Motor neuron (in vitro differentiated cells): Measurements from ENCODE around the gene TRIO. TPM values are rescaled to one million over a fixed set of nuclear protein-coding genes. Genes with fewer than 3 reads are reported as not detected.

Source experiments
- ATAC-seq, 8 experiments: fragments of 200-7000 bp; cut with Tn5 transposase; replicated peaks in 6 of 8; 2 replicates each; pipeline ENCODE4 v1.8.0; 2021; ENCODE audit warnings: mild to moderate bottlenecking in 8 of 8, moderate library complexity in 8 of 8
- H3K27ac ChIP-seq, 2 donors: fragments of 250-450 bp; sonication (Bioruptor Pico); 2 replicates each; pipeline ENCODE4 v1.9.0; 2021; ENCODE audit warnings: antibody characterized with exemption in 2 of 2, mild to moderate bottlenecking in 2 of 2, moderate library complexity in 1 of 2
- H3K4me1 ChIP-seq, 2 donors: fragments of 250-450 bp; sonication (Bioruptor Pico); replicated peaks in 1 of 2; 2 replicates each; pipeline ENCODE4 v1.6.1; 2021; ENCODE audit warnings: antibody characterized with exemption in 2 of 2, mild to moderate bottlenecking in 2 of 2, moderate library complexity in 1 of 2
- H3K4me3 ChIP-seq, 5 donors: fragments of 250-450 bp; sonication (Bioruptor Pico); 2 replicates each; pipeline ENCODE4 v1.9.0; 2021; ENCODE audit warnings: antibody characterized with exemption in 5 of 5, mild to moderate bottlenecking in 5 of 5, moderate library complexity in 4 of 5
- WGBS, 10 experiments: fragments of 450-650 bp; shearing (Covaris generic); methylation state at CpG; one replicate each; pipeline ENCODE4 v1.0.0; 2022; 5-methylcytosine and 5-hydroxymethylcytosine counted together
- in situ Hi-C, 9 experiments: fragments of 400-800 bp; cut with MboI; loops; one replicate each; pipeline ENCODE4 v1.15.0; 2021; ENCODE audit warnings: low sequenced_read_pairs in 9 of 9, low pct_unique_long_range_greater_than_20kb in 2 of 9; ENCODE audit not compliant: unreplicated experiment in 9 of 9
- total RNA-seq, 8 experiments: library from RNA; unstranded; fragments of 300-600 nt; gene quantifications; 2 replicates each; pipeline versions ENCODE4 v1.2.3 to v1.2.4, GENCODE V29; 2022

The TRIO gene
- total RNA-seq, 8 experiments from 2014 or later = 39.7 to 162 (median 92.9) TPM

DNA sequence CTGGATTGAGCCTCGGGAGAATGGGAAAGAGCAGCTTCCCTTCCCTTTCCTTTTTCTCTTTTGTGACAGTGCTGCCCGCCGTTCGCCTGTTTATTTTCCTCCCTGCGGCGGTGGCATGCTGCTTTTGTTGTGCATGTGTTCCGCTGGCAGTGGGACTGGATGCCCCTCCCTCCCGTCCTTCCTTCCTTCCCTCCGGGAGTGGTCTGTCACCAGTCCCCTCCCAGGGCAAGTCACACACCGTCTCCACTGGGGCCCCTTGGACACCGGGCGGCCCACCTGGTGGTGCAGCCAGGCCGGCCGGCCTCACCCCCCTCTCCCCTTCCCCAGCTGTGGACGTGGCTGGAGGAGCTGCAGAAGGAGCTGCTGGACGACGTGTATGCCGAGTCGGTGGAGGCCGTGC lies 214.7 kb downstream of the TRIO start:
- Histone ChIP-seq H3K4me3 (no peak overlapping the region), H3K4me1 (peaks cover 12 to 17% of the 10 kb centered on the region in 2 donors), H3K27ac (no peak overlapping the region)
- WGBS, 10 experiments = 40 to 83% (median 41%) methylated on average over 1 to 6 of the region's 20 CpGs; no CpG with 5 or more reads in 7 of the 10 experiments
- in situ Hi-C loops = loop anchor here in 6 of 9 experiments (25.0 kb wide), 3 partner anchors 279 to 371 kb away; partner anchors contain the start of gene OTULIN (in 2 of the 6)
- peak in 1 of 8 experiments; percentile 29 for ATAC-seq

DNA sequence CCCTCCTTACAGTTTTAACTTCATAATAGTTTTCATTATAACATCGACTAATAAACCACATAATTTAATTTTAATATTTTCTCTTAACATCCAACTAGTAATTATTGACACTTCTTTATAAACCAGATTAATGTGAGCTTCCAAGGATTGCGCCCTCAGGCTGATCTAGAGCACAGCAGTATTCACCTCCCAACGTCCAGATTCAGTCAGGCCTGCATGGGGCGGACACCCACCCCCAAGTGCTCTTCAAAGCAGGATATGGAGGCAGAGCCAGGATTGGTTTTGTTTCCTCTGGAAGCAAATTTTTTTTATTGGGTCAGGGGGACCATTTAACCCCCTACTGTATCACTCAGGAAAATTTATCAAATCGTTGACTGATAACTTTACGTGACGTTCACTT lies 215.4 kb downstream of the TRIO start:
- peaks cover 12 to 17% of the 10 kb centered on the region in 2 donors for H3K4me1 ChIP-seq
- no peak overlapping the region for H3K27ac ChIP-seq
- in situ Hi-C loops = loop anchor here in 6 of 9 experiments (25.0 kb wide), 3 partner anchors 279 to 371 kb away; partner anchors contain the start of gene OTULIN (in 2 of the 6)
- H3K4me3 ChIP-seq = no peak overlapping the region
- 75 to 100% (median 90%) methylated on average over 1 to 7 of the region's 7 CpGs; no CpG with 5 or more reads in 1 of the 10 experiments for WGBS, 10 experiments
- no peak for ATAC-seq

DNA sequence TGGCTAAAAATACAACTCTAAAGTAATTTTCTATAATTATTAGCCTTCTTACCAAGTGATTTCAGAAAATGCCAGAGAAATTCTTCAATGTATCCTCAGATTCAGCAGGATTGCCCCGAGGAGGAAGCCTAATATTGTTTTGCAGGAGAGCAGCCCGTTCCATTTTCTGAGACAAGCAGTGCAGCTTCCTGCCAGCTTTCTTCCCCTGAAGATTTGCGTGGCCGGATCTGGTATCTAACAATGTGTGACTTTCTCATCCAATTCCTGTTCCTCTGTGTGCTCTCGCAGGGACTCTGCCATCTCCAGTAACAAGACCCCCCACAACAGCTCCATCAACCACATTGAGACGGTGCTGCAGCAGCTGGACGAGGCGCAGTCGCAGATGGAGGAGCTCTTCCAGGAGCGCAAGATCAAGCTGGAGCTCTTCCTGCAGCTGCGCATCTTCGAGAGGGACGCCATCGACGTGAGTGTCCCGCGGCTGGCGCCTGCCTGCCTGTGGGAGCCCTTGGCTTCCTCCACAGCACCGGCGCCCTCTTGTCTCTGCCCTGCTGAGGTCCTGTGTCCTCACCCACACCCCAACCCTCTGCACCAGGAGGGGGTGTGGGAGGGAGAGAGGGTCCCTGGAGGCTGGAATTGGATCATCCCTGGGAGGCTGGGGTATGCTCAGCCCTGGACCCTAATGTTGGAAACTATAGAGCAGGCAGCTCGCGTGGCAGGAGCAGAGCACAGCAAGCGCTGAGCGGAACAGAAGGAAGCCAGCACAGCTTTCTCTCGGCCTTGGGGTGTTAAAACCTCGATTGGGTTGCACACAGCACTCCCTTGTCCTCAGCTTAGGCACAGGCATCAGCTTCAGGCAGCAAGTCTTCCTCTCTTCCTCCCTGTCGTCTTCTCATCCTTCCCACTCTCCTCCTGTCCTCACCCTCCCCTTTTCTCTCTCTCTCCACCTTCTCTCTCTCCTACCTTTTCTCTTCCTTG lies 216.2 kb downstream of the TRIO start:
- WGBS, 10 experiments = 89 to 100% (median 93%) methylated on average over 2 to 11 of the region's 27 CpGs
- ATAC-seq = no peak
- Histone ChIP-seq H3K4me3 (no peak overlapping the region), H3K27ac (no peak overlapping the region), H3K4me1 (peaks cover 12 to 17% of the 10 kb centered on the region in 2 donors)
- in situ Hi-C loops = loop anchor here in 6 of 9 experiments (25.0 kb wide), 3 partner anchors 278 to 372 kb away; partner anchors contain the start of gene OTULIN (in 2 of the 6)

DNA sequence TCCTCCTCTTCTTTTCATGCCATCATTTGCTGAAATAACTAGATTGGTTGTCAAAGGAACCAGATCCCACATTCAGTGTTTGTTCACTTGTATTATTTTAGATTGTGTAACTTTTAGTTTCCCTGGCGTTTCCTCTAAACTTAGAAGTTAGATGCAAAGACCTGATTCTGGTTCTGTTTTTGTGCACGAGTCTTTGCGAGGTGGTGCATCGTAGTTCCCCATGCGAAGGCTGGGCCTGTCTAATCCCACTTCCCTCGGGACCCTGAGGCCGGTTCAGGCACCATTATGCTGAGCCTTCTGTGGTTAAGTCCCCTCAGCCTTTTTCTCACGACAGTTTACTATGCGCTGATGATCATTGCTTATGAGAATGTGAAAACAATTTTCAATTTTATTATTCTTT lies 219.3 kb downstream of the TRIO start:
- no peak overlapping the region for H3K4me3 ChIP-seq
- 57 to 100% (median 88%) methylated on average over 4 to 9 of the region's 9 CpGs; no CpG with 5 or more reads in 1 of the 10 experiments for WGBS, 10 experiments
- H3K27ac ChIP-seq = no peak overlapping the region
- H3K4me1 ChIP-seq = peaks cover under 1 to 5% of the 10 kb centered on the region in 2 donors
- in situ Hi-C loops = loop anchor here in 6 of 9 experiments (25.0 kb wide), 3 partner anchors 275 to 375 kb away; partner anchors contain the start of gene OTULIN (in 2 of the 6)
- no peak for ATAC-seq

DNA sequence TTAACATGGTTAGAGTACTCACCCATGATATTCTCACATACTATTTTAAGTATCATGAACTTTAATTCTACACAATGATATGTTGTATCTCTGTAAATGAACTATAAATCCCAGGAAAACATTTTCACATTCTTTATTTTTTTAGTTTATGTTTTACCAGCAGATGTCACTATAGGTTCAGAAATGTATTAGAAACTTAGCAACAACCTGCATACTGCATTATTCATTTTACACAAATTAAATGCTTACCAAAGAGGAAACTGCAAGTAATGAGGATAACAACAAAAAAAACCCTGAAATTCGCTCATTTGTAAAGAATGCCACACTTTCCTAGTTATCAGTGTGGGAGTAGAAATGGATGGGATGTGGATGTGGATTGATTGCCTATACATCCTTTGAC lies 221.0 kb downstream of the TRIO start:
- ATAC-seq = peak in 3 of 8 experiments; percentile 39 to 60 (median 50)
- peaks cover 0 to 11% of the 10 kb centered on the region in 2 donors for H3K4me1 ChIP-seq
- no peak overlapping the region for H3K27ac ChIP-seq
- no peak overlapping the region for H3K4me3 ChIP-seq
- WGBS, 10 experiments = 80 to 100% (median 90%) methylated on average over 1 of the region's 1 CpG; no CpG with 5 or more reads in 6 of the 10 experiments
- in situ Hi-C loops = loop anchor here in 6 of 9 experiments (25.0 kb wide), 3 partner anchors 273 to 377 kb away; partner anchors contain the start of gene OTULIN (in 2 of the 6)

DNA sequence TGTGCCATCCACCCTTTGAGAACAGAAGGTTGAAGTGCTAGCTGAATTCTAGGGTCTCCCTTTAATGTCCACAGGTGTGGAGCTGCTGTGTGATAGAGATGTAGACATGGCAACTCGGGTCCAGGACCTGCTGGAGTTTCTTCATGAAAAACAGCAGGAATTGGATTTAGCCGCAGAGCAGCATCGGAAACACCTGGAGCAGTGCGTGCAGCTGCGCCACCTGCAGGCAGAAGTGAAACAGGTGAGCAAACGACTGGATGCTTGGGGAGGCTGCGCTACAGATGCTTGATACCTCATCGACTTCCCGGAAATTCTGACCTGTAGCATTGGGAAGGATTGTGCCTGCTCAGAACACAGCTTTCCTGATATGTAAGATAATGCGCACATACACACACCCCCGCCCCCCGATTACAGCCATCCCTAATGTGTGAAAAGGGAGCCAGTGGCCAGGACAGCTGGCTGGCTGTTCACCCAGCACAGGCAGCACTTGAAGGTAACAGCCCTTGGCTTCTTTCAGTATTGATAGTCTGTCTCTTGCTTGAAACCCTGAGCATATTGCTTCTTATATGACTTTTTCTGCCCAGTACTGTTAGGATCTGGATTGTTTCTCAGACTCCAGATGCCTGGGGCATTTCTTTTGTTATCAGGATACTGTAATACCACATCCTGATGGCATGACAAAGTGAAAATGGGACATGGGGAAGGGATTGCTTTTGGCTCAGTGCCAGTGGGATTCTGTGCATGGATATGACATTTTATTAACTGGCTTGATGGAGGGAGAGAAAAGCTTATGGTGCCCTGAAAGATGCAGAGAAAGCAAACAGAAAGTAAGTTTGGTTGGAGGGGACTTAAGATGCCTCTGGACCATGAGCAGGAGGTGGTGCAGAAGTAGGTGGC lies 221.7 kb downstream of the TRIO start:
- Histone ChIP-seq H3K27ac (no peak overlapping the region), H3K4me3 (no peak overlapping the region), H3K4me1 (peaks cover 0 to 11% of the 10 kb centered on the region in 2 donors)
- peak in 1 of 8 experiments; percentile 14 for ATAC-seq
- 80 to 100% (median 88%) methylated on average over 1 to 10 of the region's 12 CpGs; no CpG with 5 or more reads in 3 of the 10 experiments for WGBS, 10 experiments
- in situ Hi-C loops = loop anchor here in 6 of 9 experiments (25.0 kb wide), 3 partner anchors 272 to 378 kb away; partner anchors contain the start of gene OTULIN (in 2 of the 6)

DNA sequence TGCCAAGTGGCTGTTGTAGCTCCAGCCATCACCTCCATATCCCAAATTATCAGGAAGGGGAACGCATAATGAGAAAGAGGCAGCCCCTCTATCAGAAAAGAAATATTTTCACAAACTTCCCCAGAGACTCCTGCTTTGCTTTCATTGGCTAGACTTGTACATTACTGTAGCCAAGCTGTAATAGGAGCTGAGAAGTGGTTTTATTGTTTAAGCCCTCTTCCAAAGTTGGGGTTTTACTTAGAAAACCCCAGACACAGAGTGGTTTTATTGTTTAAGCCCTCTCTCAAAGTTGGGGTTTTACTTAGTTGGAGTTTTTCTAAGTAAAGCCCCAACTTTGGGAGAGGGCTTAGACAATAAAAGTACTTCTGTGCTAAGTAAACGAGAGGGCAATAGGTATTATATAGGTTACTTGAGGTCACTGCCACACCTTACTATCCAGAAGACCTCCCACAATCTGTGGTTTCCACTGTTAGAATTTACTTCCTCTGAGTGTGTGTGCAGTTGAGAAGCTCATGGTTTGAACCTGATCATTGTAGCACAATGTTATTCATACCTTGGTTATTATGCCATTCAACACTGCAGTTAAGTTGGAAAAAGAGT lies 222.8 kb downstream of the TRIO start:
- Histone ChIP-seq H3K27ac (no peak overlapping the region), H3K4me3 (no peak overlapping the region), H3K4me1 (peaks cover 0 to 11% of the 10 kb centered on the region in 2 donors)
- WGBS, 10 experiments = 83 to 100% (median 100%) methylated on average over 1 to 2 of the region's 2 CpGs; no CpG with 5 or more reads in 3 of the 10 experiments
- ATAC-seq = no peak
- in situ Hi-C loops = loop anchor here in 6 of 9 experiments (25.0 kb wide), 3 partner anchors 271 to 379 kb away; partner anchors contain the start of gene OTULIN (in 2 of the 6)

DNA sequence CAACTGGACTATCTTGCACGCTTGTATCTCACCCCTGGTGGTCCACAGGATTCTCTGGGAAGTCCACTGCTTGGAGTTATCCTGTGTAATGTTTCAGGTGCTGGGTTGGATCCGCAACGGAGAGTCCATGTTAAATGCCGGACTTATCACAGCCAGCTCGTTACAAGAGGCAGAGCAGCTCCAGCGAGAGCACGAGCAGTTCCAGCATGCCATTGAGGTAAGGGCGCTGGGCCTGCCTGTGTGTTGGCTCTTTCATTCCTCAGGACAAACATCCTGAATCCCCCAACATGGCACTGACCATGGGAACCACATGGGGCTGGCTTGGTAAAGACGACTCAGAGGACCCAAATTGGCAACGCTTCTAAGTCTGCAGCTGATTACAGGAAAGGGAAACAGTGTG lies 223.6 kb downstream of the TRIO start:
- Histone ChIP-seq H3K4me3 (no peak overlapping the region), H3K4me1 (peaks cover 0 to 11% of the 10 kb centered on the region in 2 donors), H3K27ac (no peak overlapping the region)
- 88 to 100% (median 97%) methylated on average over 1 to 6 of the region's 10 CpGs; no CpG with 5 or more reads in 3 of the 10 experiments for WGBS, 10 experiments
- in situ Hi-C loops = loop anchor here in 6 of 9 experiments (25.0 kb wide), 3 partner anchors 271 to 379 kb away; partner anchors contain the start of gene OTULIN (in 2 of the 6)
- no peak for ATAC-seq

DNA sequence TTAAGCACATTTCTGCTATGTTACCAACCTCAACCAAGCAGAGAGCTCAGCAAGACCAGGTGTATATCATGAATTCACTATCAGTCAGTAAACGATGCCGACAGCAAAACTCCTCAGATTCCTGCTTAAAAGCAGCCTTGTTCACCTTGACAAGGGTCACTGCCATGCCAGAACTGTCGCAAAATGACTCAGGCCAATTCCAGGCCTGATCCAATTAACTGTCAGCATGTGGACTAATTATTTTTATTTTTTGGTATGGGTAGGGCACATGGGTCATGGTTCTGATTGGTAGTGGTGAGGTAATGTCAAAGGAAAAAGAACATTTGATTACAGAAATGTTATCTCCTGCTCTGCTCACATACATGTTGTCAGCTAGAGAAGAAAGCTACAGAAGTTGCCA lies 224.2 kb downstream of the TRIO start:
- Histone ChIP-seq H3K27ac (no peak overlapping the region), H3K4me3 (no peak overlapping the region), H3K4me1 (peaks cover 0 to 14% of the 10 kb centered on the region in 2 donors)
- WGBS, 10 experiments = 74 to 100% (median 100%) methylated on average over 1 to 3 of the region's 3 CpGs; no CpG with 5 or more reads in 4 of the 10 experiments
- no peak for ATAC-seq
- in situ Hi-C loops = loop anchor here in 6 of 9 experiments (25.0 kb wide), 3 partner anchors 270 to 380 kb away; partner anchors contain the start of gene OTULIN (in 2 of the 6)

DNA sequence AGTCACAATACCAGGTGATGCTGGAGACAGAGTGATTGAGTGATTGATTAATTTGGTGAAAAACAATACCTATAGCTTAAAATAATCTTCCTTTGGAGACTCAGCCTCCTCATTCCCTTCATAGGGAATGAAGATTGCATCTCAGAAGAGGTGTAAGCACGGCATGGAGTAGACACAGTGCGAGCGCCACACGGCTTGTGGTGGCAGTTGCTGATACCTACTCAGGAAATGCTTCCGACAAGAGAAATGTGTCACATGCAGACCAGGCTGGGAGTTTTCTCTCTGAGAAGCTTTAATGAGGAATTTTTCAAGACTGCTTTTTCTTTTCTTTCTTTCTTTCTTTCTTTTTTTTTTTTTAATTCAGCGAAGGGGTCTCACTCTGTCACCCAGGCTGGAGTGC lies 226.6 kb downstream of the TRIO start:
- in situ Hi-C loops = loop anchor here in 6 of 9 experiments (25.0 kb wide), 3 partner anchors 268 to 382 kb away; partner anchors contain the start of gene OTULIN (in 2 of the 6)
- peaks cover 0 to 15% of the 10 kb centered on the region in 2 donors for H3K4me1 ChIP-seq
- H3K4me3 ChIP-seq = no peak overlapping the region
- 83 to 100% (median 96%) methylated on average over 1 to 6 of the region's 6 CpGs; no CpG with 5 or more reads in 4 of the 10 experiments for WGBS, 10 experiments
- no peak overlapping the region for H3K27ac ChIP-seq
- no peak for ATAC-seq

DNA sequence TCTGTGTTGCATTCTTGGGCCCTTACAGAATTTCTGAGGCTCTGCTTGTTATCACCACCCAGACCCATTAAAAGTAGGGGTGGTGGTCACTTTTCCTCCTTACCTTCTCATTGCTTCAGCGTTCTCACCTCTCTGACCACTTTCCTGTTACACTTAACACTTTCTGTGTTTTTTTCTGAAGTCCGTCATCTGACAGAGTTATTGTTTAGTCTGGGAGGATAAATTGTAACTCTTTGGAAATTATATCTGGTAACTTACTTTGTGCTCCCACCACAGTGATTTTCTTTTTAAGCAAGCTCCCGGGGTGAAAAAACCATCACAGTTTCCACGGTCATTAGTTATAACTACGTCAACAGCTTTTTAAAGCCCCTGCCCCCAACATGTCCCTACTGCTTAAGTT lies 227.2 kb downstream of the TRIO start:
- in situ Hi-C loops = loop anchor here in 6 of 9 experiments (25.0 kb wide), 3 partner anchors 267 to 383 kb away; partner anchors contain the start of gene OTULIN (in 2 of the 6)
- H3K4me3 ChIP-seq = no peak overlapping the region
- no peak overlapping the region for H3K27ac ChIP-seq
- 60 to 100% (median 87%) methylated on average over 1 to 5 of the region's 5 CpGs; no CpG with 5 or more reads in 2 of the 10 experiments for WGBS, 10 experiments
- H3K4me1 ChIP-seq = peaks cover 0 to 15% of the 10 kb centered on the region in 2 donors
- no peak for ATAC-seq
